Left ventricle myocardium inferior (tissue), 1 donor: Measurements from ENCODE around the gene MAST4. TPM values are rescaled to one million over a fixed set of nuclear protein-coding genes. Genes with fewer than 3 reads are reported as not detected.

Experiments
- DNase-seq: peaks from one replicate; pipeline ENCODE4 v3.0.0-alpha.2; 2020
- H3K27ac ChIP-seq: fragments of 200-600 bp; replicated peaks from 2 replicates; pipeline ENCODE4 v1.8.0; 2021
- H3K27me3 ChIP-seq: fragments of 200-600 bp; 2 replicates; pipeline ENCODE4 v1.8.0; 2021; ENCODE audit warnings: low read depth
- H3K36me3 ChIP-seq: fragments of 200-600 bp; 2 replicates; pipeline ENCODE4 v1.8.0; 2021
- H3K4me1 ChIP-seq: fragments of 200-600 bp; 2 replicates; pipeline ENCODE4 v1.8.0; 2021
- H3K4me3 ChIP-seq: fragments of 200-600 bp; 2 replicates; pipeline ENCODE4 v1.8.0; 2021; ENCODE audit warnings: mild to moderate bottlenecking, moderate library complexity
- H3K9me3 ChIP-seq: fragments of 200-600 bp; replicated peaks from 2 replicates; pipeline ENCODE4 v1.8.0; 2021
- intact Hi-C: fragments of 100-400 bp; cut with micrococcal nuclease; formaldehyde crosslinking; loops from one replicate; pipeline ENCODE4 v1.11.0; 2022
- total RNA-seq: library from RNA; stranded (reverse); fragmentation: NEBNext Ultra II Directional; extraction: Animal tissue kit (Norgen Biotek cat#: 25700); gene quantifications from one replicate; pipeline ENCODE4 v1.2.1, GENCODE V29; 2021
- TF ChIP-seq, protein P1 (sequence below): fragments of 200-600 bp; IDR thresholded peaks from 2 replicates; pipeline ENCODE4 v1.8.0; 2021; ENCODE audit warnings: antibody characterized with exemption, mild to moderate bottlenecking, borderline replicate concordance
- donor health status: DM: no; HTN: yes; CAD: no; lungs with severe emphysema.

The MAST4 gene
- total RNA-seq, 1 donor from 2014 or later: 55.7 TPM

DNA sequence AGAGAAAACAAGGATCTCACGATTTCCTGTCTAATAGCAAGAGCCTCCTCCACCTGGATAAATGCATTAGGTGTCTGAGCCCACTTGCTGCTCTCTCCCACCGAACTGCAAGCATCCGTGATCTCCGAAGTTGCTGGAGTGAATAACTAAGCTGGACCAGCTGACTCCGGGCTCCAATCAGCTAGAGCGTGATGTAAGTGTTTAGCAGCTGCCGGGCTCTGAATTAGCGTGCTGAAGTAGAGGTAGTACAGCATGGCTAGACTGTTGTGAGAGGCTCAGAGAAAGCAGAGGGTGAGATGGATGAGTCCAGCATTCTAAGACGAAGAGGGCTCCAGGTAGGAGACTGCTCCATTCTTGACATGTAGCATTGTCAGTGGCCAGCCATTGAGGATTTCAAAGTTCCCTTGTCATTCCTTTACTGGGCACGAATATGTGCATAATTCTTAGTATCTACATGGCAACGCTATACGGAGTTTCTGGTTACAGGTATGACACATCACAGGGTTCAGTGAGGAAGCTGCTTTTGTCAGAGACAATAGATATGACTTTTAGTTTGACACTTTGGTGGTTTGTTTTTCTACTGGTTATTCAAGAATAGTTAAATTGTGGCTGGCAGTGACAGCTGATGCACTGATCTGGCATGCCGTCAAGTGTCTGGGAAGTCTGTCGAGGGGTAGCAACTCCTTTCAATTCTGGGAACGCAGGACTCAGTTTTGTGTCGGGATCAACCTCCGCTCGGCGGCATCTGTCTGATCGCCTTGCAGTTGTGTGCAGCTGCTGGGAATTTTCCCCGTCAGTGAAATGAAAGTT is 232.6 kb downstream of the MAST4 start:
- DNase-seq: peak; percentile 66
- no peaks in the 10 kb centered on the region for H3K27me3 ChIP-seq
- no peaks in the 10 kb centered on the region for H3K9me3 ChIP-seq
- TF ChIP-seq, protein P1, sequence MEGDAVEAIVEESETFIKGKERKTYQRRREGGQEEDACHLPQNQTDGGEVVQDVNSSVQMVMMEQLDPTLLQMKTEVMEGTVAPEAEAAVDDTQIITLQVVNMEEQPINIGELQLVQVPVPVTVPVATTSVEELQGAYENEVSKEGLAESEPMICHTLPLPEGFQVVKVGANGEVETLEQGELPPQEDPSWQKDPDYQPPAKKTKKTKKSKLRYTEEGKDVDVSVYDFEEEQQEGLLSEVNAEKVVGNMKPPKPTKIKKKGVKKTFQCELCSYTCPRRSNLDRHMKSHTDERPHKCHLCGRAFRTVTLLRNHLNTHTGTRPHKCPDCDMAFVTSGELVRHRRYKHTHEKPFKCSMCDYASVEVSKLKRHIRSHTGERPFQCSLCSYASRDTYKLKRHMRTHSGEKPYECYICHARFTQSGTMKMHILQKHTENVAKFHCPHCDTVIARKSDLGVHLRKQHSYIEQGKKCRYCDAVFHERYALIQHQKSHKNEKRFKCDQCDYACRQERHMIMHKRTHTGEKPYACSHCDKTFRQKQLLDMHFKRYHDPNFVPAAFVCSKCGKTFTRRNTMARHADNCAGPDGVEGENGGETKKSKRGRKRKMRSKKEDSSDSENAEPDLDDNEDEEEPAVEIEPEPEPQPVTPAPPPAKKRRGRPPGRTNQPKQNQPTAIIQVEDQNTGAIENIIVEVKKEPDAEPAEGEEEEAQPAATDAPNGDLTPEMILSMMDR: no peak
- peak overlapping the region; percentile 73 for H3K27ac ChIP-seq
- H3K4me3 ChIP-seq: peak overlapping the region; percentile 69
- intact Hi-C loops: no loop called here
- H3K4me1 ChIP-seq: peaks cover 49% of the 10 kb centered on the region
- no peaks in the 10 kb centered on the region for H3K36me3 ChIP-seq

DNA sequence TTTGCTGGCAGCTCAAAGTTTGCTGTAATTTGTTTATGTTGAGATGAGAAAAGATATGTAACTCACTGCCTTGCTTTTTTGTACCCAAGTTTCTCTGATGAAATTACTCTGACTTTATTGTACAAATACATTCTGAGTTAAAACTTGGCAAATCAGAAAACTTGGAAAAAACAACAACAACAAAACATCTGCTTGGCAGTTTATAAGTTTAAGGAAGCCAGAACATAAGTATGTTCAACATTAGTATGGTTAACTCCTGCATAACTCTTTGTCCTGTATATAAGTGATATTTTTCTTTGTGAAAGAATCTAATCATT is 233.1 kb downstream of the MAST4 start:
- intact Hi-C loops: no loop called here
- no peaks in the 10 kb centered on the region for H3K9me3 ChIP-seq
- TF ChIP-seq, protein P1: no peak
- H3K27me3 ChIP-seq: no peaks in the 10 kb centered on the region
- no peak for DNase-seq
- H3K36me3 ChIP-seq: no peaks in the 10 kb centered on the region
- H3K4me1 ChIP-seq: peaks cover 52% of the 10 kb centered on the region
- H3K4me3 ChIP-seq: peak overlapping the region; percentile 69
- H3K27ac ChIP-seq: peak overlapping the region; percentile 73

DNA sequence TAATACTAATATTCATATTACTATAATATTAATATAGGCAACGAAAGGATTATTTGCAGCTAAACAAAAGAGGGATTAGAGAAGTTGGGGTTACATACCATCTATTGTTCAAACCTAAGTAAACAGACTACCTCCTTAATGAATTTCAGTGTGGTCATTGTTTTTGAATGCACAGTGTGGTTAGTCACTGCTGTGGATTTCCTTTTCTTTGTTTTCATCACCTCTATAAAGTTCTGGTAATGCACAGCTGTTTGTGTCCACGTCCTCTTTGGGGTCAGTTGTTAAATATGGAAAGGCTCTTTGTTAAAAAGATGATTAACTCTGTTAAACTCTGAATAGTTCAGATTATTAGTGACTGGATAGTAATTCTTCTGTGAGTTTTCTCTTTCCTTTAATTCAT is 233.6 kb downstream of the MAST4 start:
- Histone ChIP-seq H3K9me3 (no peaks in the 10 kb centered on the region), H3K36me3 (no peaks in the 10 kb centered on the region), H3K4me1 (peaks cover 57% of the 10 kb centered on the region), H3K27me3 (no peaks in the 10 kb centered on the region), H3K4me3 (peak overlapping the region; percentile 69), H3K27ac (peak overlapping the region; percentile 73)
- intact Hi-C loops: no loop called here
- no peak for DNase-seq
- TF ChIP-seq, protein P1: no peak

DNA sequence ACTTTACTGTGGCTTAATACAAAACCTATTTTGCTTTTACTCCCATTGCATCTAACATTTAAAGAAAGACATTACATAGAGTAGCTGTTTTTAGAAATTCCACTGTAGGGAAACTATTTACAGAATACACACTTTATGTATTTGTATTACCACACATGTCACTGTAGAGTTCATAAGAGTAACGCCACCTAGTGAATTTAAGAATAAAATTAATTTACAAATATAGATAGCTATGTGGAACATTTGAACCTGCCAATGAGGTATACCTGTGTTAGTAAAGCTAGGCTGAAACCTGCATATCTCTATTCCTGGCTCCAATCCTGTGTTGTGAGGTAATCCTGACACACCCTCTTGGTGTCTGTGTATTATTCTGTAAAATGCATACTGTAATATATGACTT is 234.4 kb downstream of the MAST4 start:
- no peaks in the 10 kb centered on the region for H3K27me3 ChIP-seq
- H3K36me3 ChIP-seq: no peaks in the 10 kb centered on the region
- DNase-seq: no peak
- peaks cover 62% of the 10 kb centered on the region for H3K4me1 ChIP-seq
- intact Hi-C loops: no loop called here
- H3K9me3 ChIP-seq: no peaks in the 10 kb centered on the region
- H3K27ac ChIP-seq: no peak overlapping the region
- TF ChIP-seq, protein P1: peak; percentile 39
- peak overlapping the region; percentile 69 for H3K4me3 ChIP-seq

DNA sequence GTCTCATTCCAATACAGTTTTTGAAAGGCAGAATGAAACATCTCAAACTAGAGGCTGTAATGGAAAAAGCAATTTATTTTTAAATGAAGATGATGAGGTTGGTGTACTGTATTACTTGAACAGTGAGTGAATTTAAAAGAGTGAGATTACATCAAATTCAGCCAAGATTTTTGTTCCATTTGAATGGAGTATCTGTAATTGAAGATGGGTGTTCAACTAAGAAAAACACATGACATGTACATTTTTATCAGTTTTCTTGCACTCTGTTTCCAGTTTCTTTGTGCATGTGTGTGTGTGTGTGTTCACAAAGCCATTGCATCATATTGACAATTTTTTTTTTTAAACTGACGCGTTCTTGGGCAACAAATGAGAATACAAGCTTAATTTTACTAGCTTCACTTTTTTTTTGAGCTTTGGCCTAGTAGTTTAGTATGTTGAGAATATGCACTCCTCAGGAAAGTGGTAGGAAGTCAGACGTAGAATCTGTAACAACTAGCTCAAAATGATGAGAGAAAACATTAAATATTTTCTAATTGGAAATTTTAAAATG is 243.5 kb downstream of the MAST4 start:
- Histone ChIP-seq H3K27ac (no peak overlapping the region), H3K27me3 (no peaks in the 10 kb centered on the region), H3K4me1 (peaks cover 55% of the 10 kb centered on the region), H3K36me3 (no peaks in the 10 kb centered on the region), H3K4me3 (no peak overlapping the region), H3K9me3 (no peaks in the 10 kb centered on the region)
- intact Hi-C loops: no loop called here
- TF ChIP-seq, protein P1: no peak
- no peak for DNase-seq
